ENCODE measurements around the gene LRRC46. TPM values are rescaled to one million over a fixed set of nuclear protein-coding genes. Genes with fewer than 3 reads are reported as not detected.
A peak's percentile ranks its signal among the peaks of the same experiment; 100 is the strongest.

Gene LRRC46
- total and polyA plus RNA-seq, 9 of the 15 experiments (the other 6 are each of a cell fraction or from before 2014, with no cell fraction given), result 0.39 to 1.4 (median 0.53) TPM; not detected in 1

GRCh38 chr17:47831003-47831933 is at the start of gene LRRC46, which contains the start of gene MRPL10 (continued):
- TF ChIP-seq ZNF655 (CRISPR knock-in tag; IDR thresholded peaks at IDR 0.05) (no peak), POLR2A (conservative IDR thresholded peaks at IDR 0.05) (peak; percentile 97), E2F8 (IDR thresholded peaks at IDR 0.05; ENCODE audit: low read depth, partially characterized antibody) (peak; percentile 33), POLR2AphosphoS5 (IDR thresholded peaks at IDR 0.05; ENCODE audit: control insufficient read depth, insufficient read depth, low read depth, low read length) (peak; percentile 95), IRF2 (CRISPR knock-in tag; IDR thresholded peaks at IDR 0.05) (no peak), ZNF263 (CRISPR knock-in tag; IDR thresholded peaks at IDR 0.05; ENCODE audit: borderline replicate concordance) (no peak; the same call in 1 of the 2 replicates), ZNF239 (CRISPR knock-in tag; IDR thresholded peaks at IDR 0.05) (no peak), FOSL1 (tag; conservative IDR thresholded peaks at IDR 0.05) (peak; percentile 24; the same call in 1 of the 2 replicates), SLC30A9 (CRISPR knock-in tag; IDR thresholded peaks at IDR 0.05) (no peak), MTA3 (IDR thresholded peaks at IDR 0.05; ENCODE audit: borderline replicate concordance) (peak; percentile 96), HMGXB4 (CRISPR knock-in tag; IDR thresholded peaks at IDR 0.05) (0 out of 2 replicates have a peak, but pooled peaks have one; percentile 72), ETS1 (conservative IDR thresholded peaks at IDR 0.05; ENCODE audit: control insufficient read depth, low read depth, low read length) (peak; percentile 66; the same call in 1 of the 2 replicates), RAD21 (CRISPR knock-in tag; conservative IDR thresholded peaks at IDR 0.05 in 1 of 2, IDR thresholded peaks at IDR 0.05 in 1 of 2) (no peak), PTBP1 (IDR thresholded peaks at IDR 0.05; ENCODE audit: low read depth, low read length) (no peak), ZFPM2 (CRISPR knock-in tag; IDR thresholded peaks at IDR 0.05) (no peak), ZC3H4 (CRISPR knock-in tag; IDR thresholded peaks at IDR 0.05; ENCODE audit: borderline replicate concordance) (no peak), ZNF445 (CRISPR knock-in tag; IDR thresholded peaks at IDR 0.05; ENCODE audit: low read depth) (no peak), TRIM28 (IDR thresholded peaks at IDR 0.05) (no peak)
